Ovary (tissue), 9 donors: ENCODE measurements around the gene OR51B4. TPM values are rescaled to one million over a fixed set of nuclear protein-coding genes. Genes with fewer than 3 reads are reported as not detected.
A peak's percentile ranks its signal among the peaks of the same experiment; 100 is the strongest.

Source experiments
- DNase-seq, 5 donors: peaks; one replicate each; pipeline ENCODE4 v3.0.0-alpha.2; 2019 to 2020
- H3K27ac ChIP-seq, 2 donors: fragments of 200-600 bp; one replicate each; pipeline versions ENCODE4 v1.5.1 to v1.8.0; 2019 to 2022
- H3K27me3 ChIP-seq: fragments of 200-600 bp; one replicate; pipeline ENCODE4 v1.8.0; 2022
- H3K36me3 ChIP-seq: fragments of 200-600 bp; sonication (generic); one replicate; pipeline ENCODE4 v1.5.1; 2019
- H3K4me1 ChIP-seq: one replicate; pipeline ENCODE4 v1.8.1; 2013; ENCODE audit warnings: mild to moderate bottlenecking, moderate library complexity; ENCODE audit not compliant: insufficient read depth
- H3K4me3 ChIP-seq: fragments of 200-600 bp; sonication (generic); one replicate; pipeline ENCODE4 v1.5.1; 2017
- H3K9me3 ChIP-seq, 2 donors: fragments of 200-600 bp in 1 of 2; sonication (generic) in 1 of 2; one replicate each; pipeline versions ENCODE4 v1.5.1 to v1.8.1; 2013 to 2019; ENCODE audit warnings: mild to moderate bottlenecking in 1 of 2, moderate library complexity in 1 of 2
- EP300 ChIP-seq: sonication (generic); formaldehyde crosslinking; IDR thresholded peaks from one replicate; pipeline ENCODE4 v1.6.1; 2017; ENCODE audit warnings: antibody characterized with exemption
- POLR2A ChIP-seq: fragments of 450-650 bp; IDR thresholded peaks from one replicate; pipeline ENCODE4 v1.6.1; 2017; ENCODE audit warnings: antibody characterized with exemption, mild to moderate bottlenecking, moderate library complexity
- WGBS, 3 donors: extraction: QIAGEN DNeasy Blood & Tissue Kit in 1 of 3; methylation state at CpG; one replicate each; pipeline versions ENCODE4 v1.1.5 to v1.1.7; 2013 to 2017; 5-methylcytosine and 5-hydroxymethylcytosine counted together
- intact Hi-C, 4 donors: fragments of 100-400 bp; cut with DNase I; formaldehyde crosslinking; loops; one replicate each; pipeline versions ENCODE4 v1.11.0 to v1.15.1; 2022 to 2023
- polyA plus RNA-seq, 2 donors: library from polyadenylated mRNA; stranded (reverse); fragments of 200-250 nt in 1 of 2; fragments of 350-450 nt in 1 of 2; fragmentation: Illumina TruSeq in 1 of 2; extraction: RNeasy Lipid Tissue Mini Kit (QIAGEN cat#74804) in 1 of 2; gene quantifications; one replicate each; pipeline ENCODE4 v1.2.3, GENCODE V29; 2013 to 2014
- total RNA-seq, 7 donors: library from RNA; depleted of rRNA in 2 of 7; stranded (reverse); fragments of >200 nt in 2 of 7; fragmentation: NEBNext Ultra II Directional in 3 of 7; extraction: Animal tissue kit (Norgen Biotek cat#: 25700) in 3 of 7; gene quantifications; one replicate each; pipeline versions ENCODE4 v1.1.0 to v1.2.4, GENCODE V29; 2016 to 2023
- TF ChIP-seq, protein P1 (sequence below), 3 donors: fragments of 450-650 bp in 2 of 3; fragments of 200-600 bp in 1 of 3; IDR thresholded peaks; one replicate each; pipeline versions ENCODE4 v1.5.1 to v1.8.0; 2016 to 2022; ENCODE audit warnings: antibody characterized with exemption in 3 of 3, mild to moderate bottlenecking in 1 of 3
- donor health status: DM: no; HTN: no; CAD: no; lungs with moderate emphysema.
- donor health status: DM: no; HTN: no; CAD: no.
- donor health status: Bipolar disorder and iron deficiency.
- donor health status: DM: yes; HTN: yes; CAD: no.
- donor health status: DM: no; HTN: no; CAD: no.
- donor health status: DM: yes; HTN: yes; CAD: no.

OR51B4 gene
- total and polyA plus RNA-seq, 9 donors, result 0.25 to 0.63 (median 0.46) TPM; not detected in 5

- intact Hi-C loops, result no loop called here
- H3K27me3 ChIP-seq, result no peaks in the 10 kb centered on the region
- no peak overlapping the region for H3K27ac ChIP-seq
- TF ChIP-seq, protein P1, sequence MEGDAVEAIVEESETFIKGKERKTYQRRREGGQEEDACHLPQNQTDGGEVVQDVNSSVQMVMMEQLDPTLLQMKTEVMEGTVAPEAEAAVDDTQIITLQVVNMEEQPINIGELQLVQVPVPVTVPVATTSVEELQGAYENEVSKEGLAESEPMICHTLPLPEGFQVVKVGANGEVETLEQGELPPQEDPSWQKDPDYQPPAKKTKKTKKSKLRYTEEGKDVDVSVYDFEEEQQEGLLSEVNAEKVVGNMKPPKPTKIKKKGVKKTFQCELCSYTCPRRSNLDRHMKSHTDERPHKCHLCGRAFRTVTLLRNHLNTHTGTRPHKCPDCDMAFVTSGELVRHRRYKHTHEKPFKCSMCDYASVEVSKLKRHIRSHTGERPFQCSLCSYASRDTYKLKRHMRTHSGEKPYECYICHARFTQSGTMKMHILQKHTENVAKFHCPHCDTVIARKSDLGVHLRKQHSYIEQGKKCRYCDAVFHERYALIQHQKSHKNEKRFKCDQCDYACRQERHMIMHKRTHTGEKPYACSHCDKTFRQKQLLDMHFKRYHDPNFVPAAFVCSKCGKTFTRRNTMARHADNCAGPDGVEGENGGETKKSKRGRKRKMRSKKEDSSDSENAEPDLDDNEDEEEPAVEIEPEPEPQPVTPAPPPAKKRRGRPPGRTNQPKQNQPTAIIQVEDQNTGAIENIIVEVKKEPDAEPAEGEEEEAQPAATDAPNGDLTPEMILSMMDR (IDR thresholded peaks at IDR 0.05), result no peak
- no peak for TF ChIP-seq POLR2A
- WGBS, 3 donors, result 33 to 39% (median 36%) methylated on average over 3 of the region's 3 CpGs
- no peaks in the 10 kb centered on the region for H3K9me3 ChIP-seq
- H3K4me3 ChIP-seq, result no peak overlapping the region
- no peaks in the 10 kb centered on the region for H3K36me3 ChIP-seq
- DNase-seq, result peak; percentile 55 to 81 (median 66)
- H3K4me1 ChIP-seq, result peaks cover 2% of the 10 kb centered on the region
These were observed 21.1 kb downstream of the OR51B4 start for GRCh38 chr11:5280582-5281102.

- 76 to 87% (median 82%) methylated on average over 4 of the region's 4 CpGs for WGBS, 3 donors
- no peaks in the 10 kb centered on the region for H3K27me3 ChIP-seq
- TF ChIP-seq, protein P1 (IDR thresholded peaks at IDR 0.05), result no peak
- no peak for TF ChIP-seq EP300
- no peak for TF ChIP-seq POLR2A
- H3K4me1 ChIP-seq, result peaks cover 2% of the 10 kb centered on the region
- intact Hi-C loops, result loop anchor here in 1 of 4 donors (10.0 kb wide), 1 partner anchor 355 kb away; no protein-coding TSS in a partner anchor
- no peak overlapping the region for H3K4me3 ChIP-seq
- no peak overlapping the region for H3K27ac ChIP-seq
- no peak for DNase-seq
- no peaks in the 10 kb centered on the region for H3K9me3 ChIP-seq
- H3K36me3 ChIP-seq, result no peaks in the 10 kb centered on the region
These were observed 22.2 kb downstream of the OR51B4 start for GRCh38 chr11:5279471-5280090.

- DNase-seq, result no peak
- Histone ChIP-seq H3K36me3 (no peaks in the 10 kb centered on the region), H3K9me3 (no peaks in the 10 kb centered on the region), H3K4me1 (peaks cover 2% of the 10 kb centered on the region), H3K27me3 (no peaks in the 10 kb centered on the region), H3K27ac (no peak overlapping the region), H3K4me3 (no peak overlapping the region)
- TF ChIP-seq EP300 (no peak), POLR2A (no peak)
- TF ChIP-seq, protein P1 (IDR thresholded peaks at IDR 0.05), result no peak
- intact Hi-C loops, result loop anchor here in 1 of 4 donors (10.0 kb wide), 1 partner anchor 357 kb away; no protein-coding TSS in a partner anchor
- 72 to 83% (median 79%) methylated on average over 1 of the region's 1 CpG for WGBS, 3 donors
These were observed 23.9 kb downstream of the OR51B4 start for GRCh38 chr11:5277807-5278382.

GRCh38 chr11:5276697-5277096 lies 25.0 kb downstream of the OR51B4 start:
- WGBS, 3 donors, result 88 to 93% (median 93%) methylated on average over 2 of the region's 2 CpGs
- TF ChIP-seq, protein P1 (IDR thresholded peaks at IDR 0.05), result no peak
- no peak for TF ChIP-seq EP300
- Histone ChIP-seq H3K36me3 (no peaks in the 10 kb centered on the region), H3K27me3 (no peaks in the 10 kb centered on the region), H3K4me1 (peaks cover 2% of the 10 kb centered on the region), H3K27ac (no peak overlapping the region), H3K4me3 (no peak overlapping the region), H3K9me3 (no peaks in the 10 kb centered on the region)
- no peak for DNase-seq
- intact Hi-C loops, result loop anchor here in 1 of 4 donors (10.0 kb wide), 1 partner anchor 358 kb away; no protein-coding TSS in a partner anchor
